GM12878 (cell line): ENCODE data around the gene SLC24A4. TPM values are rescaled to one million over a fixed set of nuclear protein-coding genes. Genes with fewer than 3 reads are reported as not detected.

ENCODE experiments used
- BHLHE40 ChIP-seq, 2 experiments: fragments of 450-650 bp in 1 of 2; IDR thresholded peaks; 2 replicates each; pipeline ENCODE4 v1.6.1; 2011 to 2017; ENCODE audit warnings: low read depth in 2 of 2, borderline replicate concordance in 1 of 2, improper control_type of control experiment in 1 of 2, low read length in 1 of 2, mild to moderate bottlenecking in 1 of 2
- CEBPZ ChIP-seq: fragments of 150-350 bp; IDR thresholded peaks from 2 replicates; pipeline ENCODE4 v1.6.1; 2016; ENCODE audit warnings: low read depth, low read length
- E2F4 ChIP-seq: IDR thresholded peaks from 2 replicates; pipeline ENCODE4 v1.6.1; 2012; ENCODE audit warnings: low read depth, low read length, improper control_type of control experiment
- EED ChIP-seq: sonication (generic); IDR thresholded peaks from 2 replicates; pipeline ENCODE4 v1.6.1; 2016; ENCODE audit warnings: antibody characterized with exemption, low read depth
- GATAD2B ChIP-seq: fragments of 450-650 bp; conservative IDR thresholded peaks from 2 replicates; pipeline ENCODE4 v1.6.1; 2017; ENCODE audit warnings: low read depth, mild to moderate bottlenecking, moderate library complexity
- MXI1 ChIP-seq: fragments of 150-350 bp; IDR thresholded peaks from 2 replicates; pipeline ENCODE4 v1.6.1; 2011; ENCODE audit warnings: low read depth, mild to moderate bottlenecking, inconsistent platforms, low read length, improper control_type of control experiment
- NKRF ChIP-seq: fragments of 450-650 bp; conservative IDR thresholded peaks from 2 replicates; pipeline ENCODE4 v1.6.1; 2017; ENCODE audit warnings: mild to moderate bottlenecking, moderate library complexity
- POLR2AphosphoS5 ChIP-seq: IDR thresholded peaks from 2 replicates; pipeline ENCODE4 v1.6.1; 2011; ENCODE audit warnings: mild to moderate bottlenecking, low read length, inconsistent platforms
- SP1 ChIP-seq: IDR thresholded peaks from one replicate; pipeline ENCODE4 v1.6.1; 2011; ENCODE audit warnings: low read depth, low read length
- YY1 ChIP-seq: IDR thresholded peaks from 2 replicates; pipeline ENCODE4 v1.6.1; 2011; ENCODE audit warnings: low read depth, mild to moderate bottlenecking, low read length
- polyA plus RNA-seq, 11 experiments: library from polyadenylated mRNA; depleted of rRNA in 4 of 11; unstranded in 6 of 11; stranded (reverse) in 5 of 11; fragments of >200 nt; fragmentation: Nextera tagmentation in 4 of 11; fragmentation: Illumina TruSeq in 1 of 11; extraction: Ambion mirVana in 4 of 11; extraction: Trizol in 1 of 11; gene quantifications; 1 replicate in 1 of 11; 2 replicates in 10 of 11; pipeline versions ENCODE4 v1.2.1 to v1.2.3, GENCODE V29; 2011 to 2016; ENCODE audit warnings: inconsistent platforms in 2 of 11, missing spikeins in 2 of 11, low read depth in 1 of 11
- total RNA-seq, 4 experiments: library from RNA; depleted of rRNA in 3 of 4; stranded (reverse); fragments of >200 nt in 3 of 4; fragmentation: Illumina TruSeq in 1 of 4; extraction: Trizol in 1 of 4; gene quantifications; 2 replicates each; pipeline versions ENCODE4 v1.2.1 to v1.2.3, GENCODE V29; 2013 to 2021
- TF ChIP-seq, protein P1 (sequence below): IDR thresholded peaks from 2 replicates; pipeline ENCODE4 v1.6.1; 2012; ENCODE audit warnings: low read depth, low read length, improper control_type of control experiment

Gene SLC24A4
- total and polyA plus RNA-seq, 10 of the 15 experiments (the other 5 are each of a cell fraction or from before 2014, with no cell fraction given), result under 0.01 to 0.46 (median 0.04) TPM; not detected in 5

DNA sequence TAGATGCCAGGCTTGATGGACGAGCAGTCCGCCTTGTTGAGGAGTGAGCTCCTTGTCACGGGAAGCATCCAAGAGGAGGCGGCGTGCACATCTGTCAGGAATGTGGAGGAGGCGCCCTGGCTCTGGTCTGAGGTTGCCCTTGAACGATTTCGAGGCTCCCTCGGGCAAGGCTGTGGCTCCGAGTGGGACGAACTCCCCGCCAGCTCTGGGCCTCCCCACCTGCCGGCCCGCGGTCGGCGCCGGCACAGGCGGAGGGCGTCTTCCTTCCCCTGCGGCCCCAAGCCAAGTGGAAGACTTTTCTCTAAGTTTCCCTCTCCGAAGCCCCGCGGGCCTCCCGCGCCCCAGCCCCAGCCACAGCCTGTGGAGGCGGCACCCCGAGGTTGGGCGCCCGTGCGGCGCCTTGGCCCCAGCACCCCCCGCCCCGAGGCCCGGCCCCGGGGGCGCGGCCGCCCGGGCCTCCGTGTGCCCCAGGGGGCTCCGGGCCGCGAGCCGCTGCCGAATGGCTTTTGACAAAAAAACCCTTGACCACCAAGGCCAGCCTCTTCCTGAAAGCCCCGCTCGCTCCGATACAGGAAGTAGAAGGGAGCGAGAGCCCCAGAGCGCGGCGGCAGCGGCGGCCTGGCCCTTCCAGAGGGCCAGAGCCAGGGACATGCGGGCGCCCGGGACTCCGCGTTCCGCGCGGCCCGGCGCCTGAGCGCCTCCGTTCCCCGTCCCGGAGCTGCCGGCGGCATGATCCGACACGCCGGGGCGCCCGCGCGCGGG, 190.4 kb downstream of the SLC24A4 start, which contains the start of gene RIN3 (continued):
- TF ChIP-seq, protein P1, sequence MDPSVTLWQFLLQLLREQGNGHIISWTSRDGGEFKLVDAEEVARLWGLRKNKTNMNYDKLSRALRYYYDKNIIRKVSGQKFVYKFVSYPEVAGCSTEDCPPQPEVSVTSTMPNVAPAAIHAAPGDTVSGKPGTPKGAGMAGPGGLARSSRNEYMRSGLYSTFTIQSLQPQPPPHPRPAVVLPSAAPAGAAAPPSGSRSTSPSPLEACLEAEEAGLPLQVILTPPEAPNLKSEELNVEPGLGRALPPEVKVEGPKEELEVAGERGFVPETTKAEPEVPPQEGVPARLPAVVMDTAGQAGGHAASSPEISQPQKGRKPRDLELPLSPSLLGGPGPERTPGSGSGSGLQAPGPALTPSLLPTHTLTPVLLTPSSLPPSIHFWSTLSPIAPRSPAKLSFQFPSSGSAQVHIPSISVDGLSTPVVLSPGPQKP, result no peak
- TF ChIP-seq POLR2AphosphoS5 (peak; percentile 47; the same call in 1 of the 2 replicates), NKRF (peak; percentile 64; the same call in 1 of the 2 replicates), SP1 (no peak), GATAD2B (peak; percentile 82), MXI1 (0 out of 2 replicates have a peak, but pooled peaks have one; percentile 16), EED (no peak), CEBPZ (no peak), E2F4 (no peak), BHLHE40 (IDR thresholded peaks at IDR 0.05; ENCODE audit: borderline replicate concordance in 1 of 2, low read depth in 2 of 2, low read length in 1 of 2) (peak; percentile 17 to 84; a peak in 3 of 4 replicates), YY1 (0 out of 2 replicates have a peak, but pooled peaks have one; percentile 8)
